Peyer's patch (tissue), 4 donors: ENCODE results near the gene CALCOCO1.

ENCODE experiments used
- POLR2A ChIP-seq, 2 donors: fragments of 450-650 bp; IDR thresholded peaks; one replicate each; pipeline ENCODE4 v1.5.1; 2017; ENCODE audit warnings: antibody characterized with exemption in 2 of 2, mild to moderate bottlenecking in 2 of 2, moderate library complexity in 2 of 2
- TF ChIP-seq, protein P1 (sequence below), 6 experiments: fragments of 450-650 bp in 4 of 6; fragments of 200-600 bp in 2 of 6; sonication (generic) in 1 of 6; IDR thresholded peaks; one replicate each; pipeline ENCODE4 v1.5.1; 2017 to 2019; ENCODE audit warnings: antibody characterized with exemption in 6 of 6, mild to moderate bottlenecking in 3 of 6, moderate library complexity in 1 of 6

DNA sequence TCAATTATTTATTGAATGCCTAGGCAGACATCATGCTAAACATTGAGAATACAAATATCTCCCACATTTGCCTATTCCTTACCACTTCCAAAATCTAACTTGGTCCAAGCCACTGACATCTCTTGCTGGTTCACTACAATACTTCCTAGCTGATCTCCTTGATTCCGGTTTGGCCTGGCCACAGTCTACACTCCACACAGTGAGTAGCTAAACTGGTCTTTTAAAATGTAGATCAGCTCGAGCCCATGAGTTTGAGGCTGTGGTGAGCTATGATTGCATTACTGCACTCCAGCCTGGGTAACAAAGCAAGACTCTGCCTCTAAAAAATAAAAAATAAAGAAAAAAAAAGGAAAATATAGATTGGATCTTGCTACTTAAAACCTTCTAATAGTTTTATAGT is 43.8 kb downstream of the CALCOCO1 start:
- no peak for TF ChIP-seq POLR2A (IDR thresholded peaks at IDR 0.05)
- TF ChIP-seq, protein P1, sequence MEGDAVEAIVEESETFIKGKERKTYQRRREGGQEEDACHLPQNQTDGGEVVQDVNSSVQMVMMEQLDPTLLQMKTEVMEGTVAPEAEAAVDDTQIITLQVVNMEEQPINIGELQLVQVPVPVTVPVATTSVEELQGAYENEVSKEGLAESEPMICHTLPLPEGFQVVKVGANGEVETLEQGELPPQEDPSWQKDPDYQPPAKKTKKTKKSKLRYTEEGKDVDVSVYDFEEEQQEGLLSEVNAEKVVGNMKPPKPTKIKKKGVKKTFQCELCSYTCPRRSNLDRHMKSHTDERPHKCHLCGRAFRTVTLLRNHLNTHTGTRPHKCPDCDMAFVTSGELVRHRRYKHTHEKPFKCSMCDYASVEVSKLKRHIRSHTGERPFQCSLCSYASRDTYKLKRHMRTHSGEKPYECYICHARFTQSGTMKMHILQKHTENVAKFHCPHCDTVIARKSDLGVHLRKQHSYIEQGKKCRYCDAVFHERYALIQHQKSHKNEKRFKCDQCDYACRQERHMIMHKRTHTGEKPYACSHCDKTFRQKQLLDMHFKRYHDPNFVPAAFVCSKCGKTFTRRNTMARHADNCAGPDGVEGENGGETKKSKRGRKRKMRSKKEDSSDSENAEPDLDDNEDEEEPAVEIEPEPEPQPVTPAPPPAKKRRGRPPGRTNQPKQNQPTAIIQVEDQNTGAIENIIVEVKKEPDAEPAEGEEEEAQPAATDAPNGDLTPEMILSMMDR (IDR thresholded peaks at IDR 0.05): no peak
